Stimulated activated naive CD4-positive, alpha-beta T cell treated with Interleukin-2 at 50 U/mL for 16 hours (primary cell): Measurements from ENCODE around the gene DMAC1.

Experiments
- DNase-seq: peaks from one replicate; lab custom pipeline; 2025; lab: John Stamatoyannopoulos, UW

The DMAC1 gene

DNA sequence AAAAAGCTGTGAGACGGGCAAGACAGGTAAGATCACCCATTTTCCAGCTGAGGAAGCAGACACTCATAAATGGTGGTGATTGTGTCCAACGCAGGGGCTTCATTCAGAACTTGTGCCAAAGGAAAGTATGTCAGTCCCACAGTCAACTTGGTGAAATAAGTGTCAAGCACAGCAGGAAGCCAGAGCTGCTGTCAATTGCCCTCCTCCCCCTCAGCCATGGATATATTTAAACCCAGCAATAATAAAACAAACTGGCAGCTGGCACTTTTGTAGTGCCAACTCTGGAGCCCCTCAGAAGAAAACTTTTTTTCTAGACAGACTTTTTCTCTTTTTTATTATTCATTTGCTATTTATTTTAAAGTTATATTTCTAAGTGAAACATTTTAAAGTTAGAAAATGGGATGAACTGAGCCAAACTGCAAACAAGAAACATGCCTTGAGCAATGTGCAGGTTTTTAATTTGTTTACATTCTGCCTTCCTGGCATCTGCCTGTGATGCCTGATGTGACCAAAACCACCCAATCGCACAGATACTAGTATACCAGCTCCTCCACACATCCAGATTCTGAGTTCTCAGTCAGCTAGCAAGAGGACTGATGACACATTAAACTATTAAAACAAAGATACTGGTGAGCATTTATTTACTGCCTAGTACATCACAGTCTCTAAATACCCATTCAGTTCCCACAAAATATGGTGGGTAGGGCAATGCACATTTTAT is 17.0 kb downstream of the DMAC1 start:
- DNase-seq = no peak

DNA sequence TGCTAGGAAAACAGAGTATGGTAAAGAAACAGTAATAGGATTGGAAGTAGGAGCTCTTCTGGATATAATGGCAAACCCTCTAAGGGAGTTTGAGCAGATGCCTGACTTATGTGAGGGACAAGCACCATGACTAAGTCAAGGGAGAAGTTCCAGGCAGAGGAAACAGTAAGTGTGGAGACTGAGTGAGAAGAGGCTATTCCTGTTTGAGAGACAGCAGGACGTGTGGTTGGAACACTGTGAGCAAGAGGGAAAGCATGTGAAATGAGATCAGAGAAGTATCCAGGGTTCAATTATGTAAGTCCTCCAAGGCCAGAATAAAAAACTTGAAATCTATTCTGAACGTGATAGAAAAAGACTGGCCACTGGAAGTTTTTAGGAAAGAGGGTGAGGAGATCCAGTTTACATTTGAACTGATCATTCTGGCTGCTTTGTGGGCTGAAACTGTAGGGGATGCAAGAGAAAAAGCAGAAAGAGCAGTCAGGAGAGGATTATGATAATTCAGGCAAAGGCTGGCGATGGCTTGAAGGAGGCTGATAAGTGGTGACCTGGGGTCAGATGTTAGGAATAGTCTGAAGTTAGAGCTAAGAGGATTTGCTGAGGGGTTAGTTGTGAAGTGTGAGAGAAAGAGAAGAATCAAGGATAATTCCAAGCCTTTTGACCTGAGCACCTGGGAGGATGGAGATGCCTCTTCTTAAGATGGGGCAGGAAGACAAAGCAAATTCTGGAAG is 19.2 kb downstream of the DMAC1 start:
- DNase-seq = no peak

DNA sequence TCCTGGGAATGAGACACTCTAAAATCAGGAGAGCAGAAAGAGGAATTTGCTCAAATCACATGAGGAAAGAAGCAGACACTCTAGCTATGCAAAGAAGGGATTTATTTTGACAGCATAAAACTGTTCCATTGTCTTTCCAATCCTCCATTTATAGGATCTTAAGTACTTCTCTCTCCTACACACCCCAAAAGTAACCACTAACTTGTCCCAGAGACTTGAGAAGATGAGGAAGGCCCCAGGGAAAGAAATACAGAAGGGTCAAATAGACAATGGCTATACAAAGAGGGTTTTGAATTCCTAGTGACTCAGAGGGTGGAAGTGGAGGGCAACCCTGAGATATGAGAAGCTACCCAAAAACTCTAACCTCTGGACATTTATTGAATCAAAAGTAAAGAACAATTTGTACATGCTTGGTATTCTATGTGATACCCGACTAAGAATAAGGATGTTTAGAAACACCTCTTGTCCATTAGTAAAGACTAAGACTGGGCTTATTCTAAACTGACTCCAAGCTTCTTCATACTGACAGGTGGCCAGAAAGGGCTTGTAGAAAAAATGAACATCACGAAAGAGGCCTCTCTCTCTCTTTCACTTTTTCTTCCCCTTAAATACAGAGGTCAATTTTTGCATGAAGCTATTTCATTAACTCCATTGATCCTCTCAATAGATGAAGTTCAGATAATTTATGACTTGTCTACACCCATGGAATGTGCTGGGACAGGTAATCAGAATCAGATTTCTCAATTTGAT is 20.6 kb downstream of the DMAC1 start:
- DNase-seq = no peak

DNA sequence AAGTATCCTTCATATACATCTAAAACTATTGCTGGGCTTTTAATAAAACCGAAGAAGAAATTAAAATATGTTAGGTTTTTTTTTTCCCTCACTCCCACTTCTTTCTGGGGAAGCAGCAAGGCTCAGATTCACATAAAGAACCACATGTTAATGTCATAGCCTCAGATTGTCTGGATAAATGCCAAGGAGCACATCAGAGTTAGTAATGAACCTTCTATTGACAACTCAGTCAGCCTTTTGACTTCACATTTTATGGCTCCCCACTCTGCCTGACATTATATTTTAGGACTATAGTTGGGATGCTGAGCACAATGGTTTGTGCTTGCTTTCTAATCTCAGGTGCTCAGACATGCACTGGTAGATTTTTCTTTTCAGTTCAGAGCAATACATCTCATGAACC is 21.8 kb downstream of the DMAC1 start:
- no peak for DNase-seq

DNA sequence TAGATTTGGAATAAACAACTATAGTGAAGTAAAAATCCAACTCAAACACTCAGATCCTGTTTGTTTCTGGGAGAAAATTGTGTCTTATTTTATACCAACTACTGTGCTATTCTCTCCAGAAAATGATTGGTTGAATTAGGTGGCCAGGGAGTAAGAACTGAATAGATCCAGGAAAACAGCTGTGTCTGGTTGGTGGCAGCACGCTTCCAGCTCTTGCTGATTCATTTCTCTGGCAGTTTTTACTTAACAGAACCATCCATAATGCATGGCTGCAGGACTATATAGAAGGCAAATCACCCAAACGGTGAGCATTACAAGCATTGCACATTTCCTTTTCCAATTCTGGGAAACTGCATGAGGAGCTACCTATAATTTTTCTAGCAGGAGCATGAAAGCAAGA is 29.5 kb downstream of the DMAC1 start:
- no peak for DNase-seq

DNA sequence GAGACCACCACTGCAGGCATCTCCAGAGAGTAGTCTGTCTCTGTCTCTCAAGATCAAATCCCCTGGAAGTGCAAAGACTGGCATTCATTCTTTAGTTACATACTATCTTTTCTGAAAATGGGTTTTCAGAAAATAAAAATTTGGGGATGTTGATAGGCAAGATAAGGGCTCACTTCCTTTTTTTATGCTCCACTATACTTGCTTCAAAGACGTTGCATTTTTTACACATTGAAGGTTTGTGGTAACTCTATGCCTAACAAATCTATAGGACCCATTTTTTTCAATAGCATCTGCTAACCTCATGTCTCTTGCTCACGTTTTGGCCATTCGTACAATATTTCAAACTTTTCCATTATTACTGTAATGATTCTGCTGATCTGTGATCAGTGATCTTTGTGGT is 37.0 kb downstream of the DMAC1 start:
- no peak for DNase-seq

DNA sequence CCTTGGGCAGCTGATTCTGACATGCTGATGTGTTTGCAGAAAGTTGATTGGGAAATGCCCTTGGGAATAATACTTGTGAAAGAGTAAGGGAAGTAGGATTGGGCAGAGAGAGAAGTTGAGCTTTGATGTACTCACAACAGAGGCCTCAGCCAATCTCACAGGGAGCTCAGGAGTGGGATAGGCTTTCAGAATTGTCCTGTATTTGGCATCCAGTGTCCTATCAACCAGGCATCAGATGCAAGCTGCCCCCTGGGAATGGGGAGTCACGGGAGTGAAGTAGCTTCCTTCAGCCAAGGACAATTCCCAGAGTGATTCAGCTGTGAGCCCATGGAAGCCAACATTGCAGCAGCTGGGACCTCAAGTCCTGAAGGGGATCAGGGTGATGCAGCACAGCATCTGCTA is 39.6 kb downstream of the DMAC1 start:
- no peak for DNase-seq

DNA sequence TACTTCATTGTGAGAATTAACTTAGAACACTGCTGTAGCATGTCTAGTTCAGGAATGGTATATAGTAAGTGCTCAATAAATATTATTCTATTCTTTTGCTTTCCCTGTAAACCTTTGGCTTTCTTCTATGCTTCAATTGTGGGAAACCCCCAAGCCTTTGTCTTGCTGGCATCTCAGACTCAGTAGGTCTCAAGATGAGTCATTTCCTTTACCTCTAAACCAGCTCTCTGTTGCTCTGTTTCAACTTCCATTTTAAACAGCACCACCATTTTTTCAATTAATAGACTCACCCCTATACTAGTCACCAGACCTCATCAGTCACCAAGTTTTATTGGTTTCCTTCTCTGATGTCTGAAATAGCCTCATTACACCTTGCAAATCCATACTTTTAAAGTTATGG is 43.5 kb downstream of the DMAC1 start:
- no peak for DNase-seq

DNA sequence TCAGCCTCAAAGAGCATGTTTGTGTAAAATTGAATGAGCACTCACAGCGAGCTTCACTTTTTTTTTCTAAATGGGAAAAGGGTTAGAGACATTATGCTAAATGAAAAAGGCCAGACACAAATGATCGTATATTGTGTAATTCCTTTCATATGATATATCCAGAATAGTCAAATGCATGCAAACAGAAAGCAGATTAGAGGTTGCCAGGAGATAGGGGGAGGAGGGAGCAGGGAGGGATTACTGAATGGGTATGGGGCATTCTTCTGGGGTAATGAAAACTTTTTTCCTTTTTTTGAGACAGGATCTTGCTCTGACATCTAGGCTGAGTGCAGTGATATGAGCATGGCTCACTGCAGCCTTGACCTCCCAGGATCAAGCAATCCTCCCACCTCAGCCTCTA is 47.1 kb downstream of the DMAC1 start:
- DNase-seq = no peak
